H1 (cell line): ENCODE data around the gene CASZ1. TPM values are rescaled to one million over a fixed set of nuclear protein-coding genes. Genes with fewer than 3 reads are reported as not detected.

Experiments
- BACH1 ChIP-seq: IDR thresholded peaks from 2 replicates; pipeline ENCODE4 v1.6.1; 2012; ENCODE audit warnings: low read length, improper control_type of control experiment
- BRCA1 ChIP-seq: IDR thresholded peaks from 2 replicates; pipeline ENCODE4 v1.6.1; 2012; ENCODE audit warnings: low read depth, low read length, improper control_type of control experiment
- CTBP2 ChIP-seq: IDR thresholded peaks from 2 replicates; pipeline ENCODE4 v1.7.0; 2011; ENCODE audit warnings: borderline replicate concordance, mild to moderate bottlenecking, moderate library complexity, mixed read lengths, low read length; ENCODE audit not compliant: insufficient read depth, insufficient read length
- EGR1 ChIP-seq: IDR thresholded peaks from 2 replicates; pipeline ENCODE4 v1.6.1; 2011; ENCODE audit warnings: low read depth, low read length, borderline replicate concordance
- EP300 ChIP-seq, 2 experiments: IDR thresholded peaks; 1 replicate in 1 of 2; 2 replicates in 1 of 2; pipeline ENCODE4 v1.6.1; 2011 to 2012; ENCODE audit warnings: low read depth in 2 of 2, low read length in 2 of 2, mild to moderate bottlenecking in 2 of 2, borderline replicate concordance in 1 of 2, inconsistent platforms in 1 of 2, moderate library complexity in 1 of 2
- GABPA ChIP-seq: IDR thresholded peaks from 2 replicates; pipeline ENCODE4 v1.6.1; 2011; ENCODE audit warnings: mild to moderate bottlenecking, low read length, moderate library complexity, borderline replicate concordance; ENCODE audit not compliant: insufficient read depth
- HDAC6 ChIP-seq: IDR thresholded peaks from one replicate; pipeline ENCODE4 v1.7.1; 2012; ENCODE audit warnings: low read depth, mild to moderate bottlenecking, inconsistent platforms, low read length, moderate library complexity
- JUND ChIP-seq: IDR thresholded peaks from 2 replicates; pipeline ENCODE4 v1.6.1; 2011; ENCODE audit warnings: mild to moderate bottlenecking, improper control_type of control experiment, low read length
- MAX ChIP-seq: IDR thresholded peaks from 2 replicates; pipeline ENCODE4 v1.6.1; 2012; ENCODE audit warnings: inconsistent platforms
- NRF1 ChIP-seq: IDR thresholded peaks from 2 replicates; pipeline ENCODE4 v1.6.1; 2011; ENCODE audit warnings: mild to moderate bottlenecking, low read depth, low read length, improper control_type of control experiment
- POLR2AphosphoS5 ChIP-seq: IDR thresholded peaks from 2 replicates; pipeline ENCODE4 v1.6.1; 2011; ENCODE audit warnings: low read depth, low read length
- POU5F1 ChIP-seq: IDR thresholded peaks from 2 replicates; pipeline ENCODE4 v1.6.1; 2011; ENCODE audit warnings: low read depth, mild to moderate bottlenecking, low read length, moderate library complexity
- RAD21 ChIP-seq, 2 experiments: IDR thresholded peaks in 1 of 2; conservative IDR thresholded peaks in 1 of 2; 2 replicates each; pipeline ENCODE4 v1.6.1; 2011; ENCODE audit warnings: low read depth in 2 of 2, low read length in 2 of 2, improper control_type of control experiment in 1 of 2, inconsistent platforms in 1 of 2, mild to moderate bottlenecking in 1 of 2, moderate library complexity in 1 of 2
- RFX5 ChIP-seq: IDR thresholded peaks from 2 replicates; pipeline ENCODE4 v1.6.1; 2011; ENCODE audit warnings: low read depth, low read length, improper control_type of control experiment, borderline replicate concordance
- RNF2 ChIP-seq: fragments of 200-900, 300-1000 bp; sonication (generic); IDR thresholded peaks from 2 replicates; pipeline ENCODE4 v1.7.1; 2016; ENCODE audit warnings: borderline replicate concordance, low read depth, mild to moderate bottlenecking, antibody characterized with exemption, low read length; ENCODE audit not compliant: poor library complexity, severe bottlenecking; ENCODE audit errors: missing control alignments
- SIN3A ChIP-seq, 2 experiments: IDR thresholded peaks in 1 of 2; conservative IDR thresholded peaks in 1 of 2; 2 replicates each; pipeline ENCODE4 v1.6.1; 2011 to 2012; ENCODE audit warnings: low read length in 2 of 2, improper control_type of control experiment in 1 of 2, low read depth in 1 of 2, mild to moderate bottlenecking in 1 of 2
- SP1 ChIP-seq: IDR thresholded peaks from 2 replicates; pipeline ENCODE4 v1.6.1; 2011; ENCODE audit warnings: low read depth, low read length
- SP2 ChIP-seq: IDR thresholded peaks from 2 replicates; pipeline ENCODE4 v1.6.1; 2012; ENCODE audit warnings: mild to moderate bottlenecking, low read length, inconsistent platforms
- YY1 ChIP-seq: IDR thresholded peaks from 2 replicates; pipeline ENCODE4 v1.6.1; 2011; ENCODE audit warnings: low read depth, mild to moderate bottlenecking, low read length
- polyA plus RNA-seq, 7 experiments: library from polyadenylated mRNA; depleted of rRNA in 3 of 7; stranded (reverse) in 5 of 7; unstranded in 2 of 7; fragments of >200 nt in 5 of 7; fragments of 200-250 nt in 2 of 7; gene quantifications; 1 replicate in 5 of 7; 2 replicates in 1 of 7; 4 replicates in 1 of 7; pipeline versions ENCODE4 v1.2.1 to v1.2.3, GENCODE V29; 2011 to 2013; ENCODE audit warnings: missing spikeins in 2 of 7, mixed read lengths in 2 of 7
- total RNA-seq: library from RNA; stranded (reverse); fragmentation: NEBNext Ultra II Directional; extraction: Animal tissue kit (Norgen Biotek cat#: 25700); gene quantifications from 2 replicates; pipeline ENCODE4 v1.2.1, GENCODE V29; 2021

The CASZ1 gene
- total and polyA plus RNA-seq, 2 of the 8 experiments (the other 6 are each of a cell fraction or from before 2014, with no cell fraction given), result 4.4 to 7.7 TPM

- TF ChIP-seq RFX5 (peak; percentile 70), POLR2AphosphoS5 (no peak), GABPA (peak; percentile 74), JUND (0 out of 2 replicates have a peak, but pooled peaks have one; percentile 12), BACH1 (0 out of 2 replicates have a peak, but pooled peaks have one; percentile 16), YY1 (0 out of 2 replicates have a peak, but pooled peaks have one; percentile 51), BRCA1 (no peak), CTBP2 (peak; percentile 83), RAD21 (IDR thresholded peaks at IDR 0.05 in 1 of 2, conservative IDR thresholded peaks at IDR 0.05 in 1 of 2; ENCODE audit: low read depth in 2 of 2, low read length in 2 of 2) (peak in 1 of 2 experiments; percentile 14; a peak in 1 of 4 replicates), SP1 (peak; percentile 99), EGR1 (peak; percentile 86), SP2 (no peak), SIN3A (conservative IDR thresholded peaks at IDR 0.05 in 1 of 2, IDR thresholded peaks at IDR 0.05 in 1 of 2; ENCODE audit: low read depth in 1 of 2, low read length in 2 of 2) (peak in 1 of 2 experiments; percentile 70; a peak in 1 of 4 replicates), EP300 (IDR thresholded peaks at IDR 0.05; ENCODE audit: borderline replicate concordance in 1 of 2, low read depth in 2 of 2, low read length in 2 of 2) (peak in 1 of 2 experiments; percentile 82; a peak in 1 of 3 replicates), NRF1 (peak; percentile 86), RNF2 (no peak), HDAC6 (no peak), MAX (peak; percentile 41), POU5F1 (no peak)
Observed at GRCh38 chr1:10796029-10796944, at the start of gene CASZ1 (continued).
